CD8-positive, alpha-beta memory T cell (primary cell): ENCODE results near the gene PPM1E. TPM values are rescaled to one million over a fixed set of nuclear protein-coding genes. Genes with fewer than 3 reads are reported as not detected.

Source experiments
- CTCF ChIA-PET: fragments of 350-600 bp; sonication (Branson Sonifier 250); formaldehyde crosslinking; loops from one replicate; lab custom pipeline; 2021; ENCODE audit warnings: antibody characterized with exemption; lab: Charles Lee
- POLR2A ChIA-PET: fragments of 350-600 bp; sonication (Branson Sonifier 250); formaldehyde crosslinking; loops from one replicate; lab custom pipeline; 2021; ENCODE audit warnings: antibody characterized with exemption; lab: Charles Lee
- DNase-seq, 5 donors: peaks; one replicate each; pipeline versions ENCODE4 v3.0.0 to v3.0.0-alpha.2; 2020 to 2022; ENCODE audit warnings: mixed read lengths in 1 of 5
- H3K27ac ChIP-seq: one replicate; pipeline ENCODE4 v1.7.0; 2013; ENCODE audit warnings: low read depth, mild to moderate bottlenecking, low read length, moderate library complexity
- H3K27me3 ChIP-seq: 2 replicates; pipeline ENCODE4 v1.7.0; 2013; ENCODE audit warnings: low read length, mild to moderate bottlenecking; ENCODE audit not compliant: insufficient read depth, poor library complexity, severe bottlenecking
- H3K36me3 ChIP-seq: 2 replicates; pipeline ENCODE4 v1.7.0; 2013; ENCODE audit warnings: mild to moderate bottlenecking, low read length, moderate library complexity; ENCODE audit not compliant: insufficient read depth
- H3K4me1 ChIP-seq: 2 replicates; pipeline ENCODE4 v1.7.0; 2013; ENCODE audit warnings: mild to moderate bottlenecking, low read length, moderate library complexity; ENCODE audit not compliant: insufficient read depth
- H3K4me3 ChIP-seq: 2 replicates; pipeline ENCODE4 v1.7.0; 2013; ENCODE audit warnings: mild to moderate bottlenecking, low read length
- H3K9me3 ChIP-seq: 2 replicates; pipeline ENCODE4 v1.7.0; 2013; ENCODE audit warnings: mild to moderate bottlenecking, low read length
- H3K27ac Mint-ChIP-seq, 8 donors: one replicate each; pipeline ENCODE4 v1.8.0; 2020 to 2021; ENCODE audit warnings: mixed read lengths in 8 of 8, mild to moderate bottlenecking in 6 of 8, inconsistent platforms in 3 of 8, moderate library complexity in 3 of 8
- H3K27me3 Mint-ChIP-seq, 2 donors: one replicate each; pipeline ENCODE4 v1.8.0; 2020 to 2021; ENCODE audit warnings: mixed read lengths in 2 of 2, mild to moderate bottlenecking in 1 of 2, moderate library complexity in 1 of 2
- H3K36me3 Mint-ChIP-seq, 3 donors: one replicate each; pipeline ENCODE4 v1.8.0; 2020 to 2021; ENCODE audit warnings: mixed read lengths in 3 of 3, inconsistent platforms in 1 of 3, mild to moderate bottlenecking in 1 of 3
- H3K4me1 Mint-ChIP-seq, 3 donors: one replicate each; pipeline ENCODE4 v1.8.0; 2020 to 2021; ENCODE audit warnings: mixed read lengths in 3 of 3, inconsistent platforms in 1 of 3, mild to moderate bottlenecking in 1 of 3
- H3K4me3 Mint-ChIP-seq, 7 donors: one replicate each; pipeline ENCODE4 v1.8.0; 2020 to 2021; ENCODE audit warnings: mixed read lengths in 7 of 7, mild to moderate bottlenecking in 6 of 7, moderate library complexity in 4 of 7, inconsistent platforms in 2 of 7
- H3K9me3 Mint-ChIP-seq, 5 donors: one replicate each; pipeline ENCODE4 v1.8.0; 2020 to 2022; ENCODE audit warnings: mixed read lengths in 5 of 5, mild to moderate bottlenecking in 3 of 5, moderate library complexity in 2 of 5, inconsistent platforms in 1 of 5
- polyA plus RNA-seq: library from polyadenylated mRNA; unstranded; fragments of 300-500 nt; fragmentation: Illumina TruSeq; gene quantifications from one replicate; pipeline ENCODE4 v1.2.3, GENCODE V29; 2021
- total RNA-seq, 2 experiments: library from RNA; stranded (reverse); gene quantifications; one replicate each; pipeline ENCODE4 v1.2.3, GENCODE V29; 2021

PPM1E gene
- total and polyA plus RNA-seq, 3 experiments from 2014 or later, result 0.05 TPM; not detected in 2

DNA sequence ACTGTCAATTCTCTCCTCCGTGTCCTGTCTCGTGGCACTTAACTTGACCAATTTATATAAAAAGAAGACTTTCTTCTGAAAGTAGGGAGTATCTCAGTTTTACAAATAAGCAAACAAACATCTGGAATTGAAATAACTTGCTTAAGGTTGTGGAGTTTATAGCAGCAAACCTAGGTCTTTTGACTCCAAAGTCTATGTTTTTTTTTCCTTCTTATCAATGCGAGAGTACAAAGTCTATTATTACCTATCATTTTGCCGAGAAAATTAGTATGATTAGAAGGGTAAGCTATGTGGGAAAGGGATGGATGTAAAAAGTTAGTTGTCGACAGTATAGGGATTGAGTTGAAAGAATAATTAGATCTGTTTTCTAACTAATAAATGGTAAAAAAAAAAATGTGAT is 50.4 kb downstream of the PPM1E start:
- Mint-ChIP-seq H3K36me3 (peaks cover 0 to 5% (median 1%) of the 10 kb centered on the region in 3 donors), H3K27ac (no peak overlapping the region), H3K27me3 (peaks cover 11 to 64% of the 10 kb centered on the region in 2 donors), H3K4me1 (no peaks in the 10 kb centered on the region), H3K4me3 (no peak overlapping the region), H3K9me3 (peaks cover 0 to 7% (median 3%) of the 10 kb centered on the region in 5 donors)
- Histone ChIP-seq H3K27me3 (no peaks in the 10 kb centered on the region), H3K36me3 (no peaks in the 10 kb centered on the region), H3K27ac (no peak overlapping the region), H3K4me1 (no peaks in the 10 kb centered on the region), H3K9me3 (no peaks in the 10 kb centered on the region), H3K4me3 (no peak overlapping the region)
- POLR2A ChIA-PET, result no interaction called here
- DNase-seq, result no peak
- CTCF ChIA-PET, result no interaction called here

DNA sequence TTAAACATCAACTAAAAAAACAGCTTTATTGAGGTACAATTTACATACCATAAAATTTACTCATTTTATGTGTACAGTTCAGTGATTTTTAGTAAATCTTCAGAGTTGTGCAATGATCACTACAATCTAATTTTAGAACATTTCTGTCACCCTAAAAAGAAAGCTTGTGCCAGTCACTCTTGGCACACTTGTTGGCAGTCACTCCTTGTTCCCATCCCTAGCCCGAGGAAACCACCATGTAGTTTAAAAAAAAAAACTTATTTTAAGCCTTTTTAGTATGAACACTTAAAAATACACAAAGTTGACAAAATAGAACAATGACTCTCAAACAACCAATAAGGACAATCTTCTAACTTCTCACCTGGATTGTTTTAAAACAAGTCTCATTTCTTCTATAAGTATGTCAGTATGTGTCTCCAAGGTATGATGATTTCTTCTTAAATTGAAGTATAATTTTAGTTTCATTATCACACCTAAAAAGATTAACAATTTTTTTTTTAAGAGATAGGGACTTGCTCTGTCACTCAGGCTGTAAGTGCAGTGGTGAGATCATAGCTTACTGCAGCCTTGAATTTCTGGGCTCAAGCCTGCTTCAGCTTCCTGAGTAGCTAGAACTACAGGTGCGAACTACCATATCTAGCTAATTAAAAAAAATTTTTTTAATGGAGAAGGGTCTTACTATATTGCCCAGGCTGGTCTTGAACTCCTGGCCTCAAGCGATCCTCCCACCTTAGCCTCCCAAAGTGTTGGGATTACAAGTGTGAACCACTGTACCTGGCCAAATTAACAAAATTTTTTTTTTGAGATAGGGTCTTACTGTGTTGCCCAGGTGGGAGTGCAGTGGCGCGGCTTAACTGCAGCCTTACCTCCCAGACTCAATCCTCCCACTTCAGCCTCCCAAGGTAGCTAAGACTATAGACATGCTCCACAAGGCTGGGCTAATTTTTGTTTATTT is 53.2 kb downstream of the PPM1E start:
- H3K4me3 Mint-ChIP-seq, result no peak overlapping the region
- no peak for DNase-seq
- H3K27me3 ChIP-seq, result no peaks in the 10 kb centered on the region
- H3K27ac ChIP-seq, result no peak overlapping the region
- no peaks in the 10 kb centered on the region for H3K36me3 ChIP-seq
- peaks cover 0 to 50% of the 10 kb centered on the region in 2 donors for H3K27me3 Mint-ChIP-seq
- H3K9me3 Mint-ChIP-seq, result no peaks in the 10 kb centered on the region
- H3K36me3 Mint-ChIP-seq, result peaks cover 0 to 1% (median 0%) of the 10 kb centered on the region in 3 donors
- no peaks in the 10 kb centered on the region for H3K4me1 Mint-ChIP-seq
- POLR2A ChIA-PET, result no interaction called here
- CTCF ChIA-PET, result no interaction called here
- H3K27ac Mint-ChIP-seq, result no peak overlapping the region
- no peaks in the 10 kb centered on the region for H3K9me3 ChIP-seq
- H3K4me1 ChIP-seq, result no peaks in the 10 kb centered on the region
- H3K4me3 ChIP-seq, result no peak overlapping the region

DNA sequence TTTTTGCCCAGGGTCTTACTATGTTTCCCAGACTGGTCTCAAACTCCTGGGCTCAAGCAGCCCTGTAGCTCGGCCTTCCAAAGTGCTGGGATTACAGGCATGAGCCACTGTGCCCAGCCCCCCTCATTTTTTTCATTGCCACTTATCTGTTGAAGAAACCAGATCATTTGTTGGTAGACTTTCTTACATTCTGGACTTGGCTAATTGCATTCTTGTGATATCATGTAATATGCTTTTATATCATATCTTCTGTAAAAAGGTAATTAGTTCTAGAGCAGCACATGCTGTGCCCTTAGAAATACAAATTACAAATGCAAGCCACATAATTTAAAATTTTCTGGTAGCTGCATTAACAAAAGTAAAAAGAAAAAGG is 53.9 kb downstream of the PPM1E start:
- Mint-ChIP-seq H3K27me3 (peaks cover 0 to 47% of the 10 kb centered on the region in 2 donors), H3K27ac (no peak overlapping the region), H3K9me3 (no peaks in the 10 kb centered on the region), H3K36me3 (peaks cover 0 to 1% (median 0%) of the 10 kb centered on the region in 3 donors), H3K4me1 (no peaks in the 10 kb centered on the region), H3K4me3 (no peak overlapping the region)
- Histone ChIP-seq H3K4me3 (no peak overlapping the region), H3K27ac (no peak overlapping the region), H3K27me3 (no peaks in the 10 kb centered on the region), H3K9me3 (no peaks in the 10 kb centered on the region), H3K4me1 (no peaks in the 10 kb centered on the region), H3K36me3 (no peaks in the 10 kb centered on the region)
- no peak for DNase-seq
- CTCF ChIA-PET, result no interaction called here
- POLR2A ChIA-PET, result no interaction called here

DNA sequence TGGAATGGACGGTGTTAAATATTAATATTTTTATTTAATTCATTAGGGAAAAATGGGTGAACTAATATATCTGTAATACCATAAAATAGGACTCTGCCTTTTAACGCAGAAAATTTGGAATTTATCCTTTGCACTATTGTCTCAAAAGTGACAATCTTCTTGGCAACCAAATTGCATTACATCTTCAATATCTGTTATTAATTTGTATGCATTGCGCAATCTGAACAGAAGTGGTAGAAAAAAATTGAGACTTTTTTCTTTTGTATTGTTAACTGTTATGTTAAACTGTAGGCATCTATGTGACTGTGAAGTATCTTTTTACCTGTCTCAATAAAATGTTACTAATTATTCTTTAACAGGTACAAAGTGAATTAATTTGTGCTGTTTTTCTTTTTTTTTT is 55.6 kb downstream of the PPM1E start:
- Mint-ChIP-seq H3K27me3 (peaks cover 0 to 35% of the 10 kb centered on the region in 2 donors), H3K4me1 (no peaks in the 10 kb centered on the region), H3K4me3 (no peak overlapping the region), H3K36me3 (no peaks in the 10 kb centered on the region), H3K27ac (no peak overlapping the region), H3K9me3 (no peaks in the 10 kb centered on the region)
- Histone ChIP-seq H3K9me3 (no peaks in the 10 kb centered on the region), H3K27me3 (no peaks in the 10 kb centered on the region), H3K27ac (no peak overlapping the region), H3K4me3 (no peak overlapping the region), H3K36me3 (no peaks in the 10 kb centered on the region), H3K4me1 (no peaks in the 10 kb centered on the region)
- ChIA-PET CTCF (no interaction called here), POLR2A (no interaction called here)
- no peak for DNase-seq

DNA sequence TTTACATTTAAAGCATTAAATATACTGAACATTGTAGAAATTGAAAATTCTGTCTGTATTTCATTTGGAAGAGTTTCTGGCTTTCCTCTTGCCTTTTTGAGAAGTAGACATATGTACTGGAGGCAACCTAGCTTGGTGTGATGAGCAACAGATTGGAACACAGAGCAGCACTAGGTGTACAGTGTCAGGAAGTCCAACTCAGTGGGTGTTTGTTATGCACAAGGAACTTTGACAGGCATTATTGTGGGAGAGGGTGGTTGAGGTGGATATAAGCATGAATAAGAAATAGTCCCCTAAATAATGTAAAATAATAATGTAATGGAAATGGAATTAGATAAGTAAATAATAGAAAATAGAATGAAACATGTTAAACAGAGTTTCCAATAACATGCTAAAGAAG is 58.1 kb downstream of the PPM1E start:
- no peaks in the 10 kb centered on the region for H3K9me3 Mint-ChIP-seq
- H3K4me1 Mint-ChIP-seq, result no peaks in the 10 kb centered on the region
- H3K4me3 ChIP-seq, result no peak overlapping the region
- H3K36me3 Mint-ChIP-seq, result no peaks in the 10 kb centered on the region
- ChIA-PET CTCF (no interaction called here), POLR2A (no interaction called here)
- no peaks in the 10 kb centered on the region for H3K27me3 ChIP-seq
- H3K36me3 ChIP-seq, result no peaks in the 10 kb centered on the region
- H3K9me3 ChIP-seq, result no peaks in the 10 kb centered on the region
- no peak for DNase-seq
- H3K27ac ChIP-seq, result no peak overlapping the region
- H3K27me3 Mint-ChIP-seq, result peaks cover 0 to 16% of the 10 kb centered on the region in 2 donors
- peak overlapping the region in 1 of 8 donors; percentile 32 for H3K27ac Mint-ChIP-seq
- no peaks in the 10 kb centered on the region for H3K4me1 ChIP-seq
- no peak overlapping the region for H3K4me3 Mint-ChIP-seq

DNA sequence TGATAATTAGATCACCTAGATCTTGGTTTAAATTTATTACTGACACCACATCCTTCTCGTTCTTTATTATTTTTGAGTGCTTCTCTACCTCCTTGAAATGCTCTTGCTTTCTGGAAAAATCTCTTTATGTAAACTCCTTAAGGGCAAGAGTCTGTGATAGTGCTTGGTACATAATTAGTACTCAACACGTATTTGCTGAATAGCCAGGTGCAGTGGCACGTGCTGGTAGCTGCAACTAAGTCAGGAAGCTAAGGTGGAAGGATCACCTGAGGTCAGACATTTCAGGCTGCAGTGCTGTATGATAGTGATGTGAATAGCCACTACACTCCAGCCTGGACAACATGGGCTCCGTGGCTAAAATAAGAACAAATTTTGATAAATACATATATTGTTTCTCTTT is 63.0 kb downstream of the PPM1E start:
- no peaks in the 10 kb centered on the region for H3K9me3 Mint-ChIP-seq
- H3K27ac Mint-ChIP-seq, result no peak overlapping the region
- H3K36me3 Mint-ChIP-seq, result no peaks in the 10 kb centered on the region
- DNase-seq, result no peak
- Histone ChIP-seq H3K4me1 (no peaks in the 10 kb centered on the region), H3K27ac (no peak overlapping the region), H3K36me3 (no peaks in the 10 kb centered on the region), H3K27me3 (no peaks in the 10 kb centered on the region), H3K4me3 (no peak overlapping the region), H3K9me3 (no peaks in the 10 kb centered on the region)
- H3K27me3 Mint-ChIP-seq, result peaks cover 2 to 19% of the 10 kb centered on the region in 2 donors
- ChIA-PET CTCF (no interaction called here), POLR2A (no interaction called here)
- H3K4me1 Mint-ChIP-seq, result no peaks in the 10 kb centered on the region
- no peak overlapping the region for H3K4me3 Mint-ChIP-seq

DNA sequence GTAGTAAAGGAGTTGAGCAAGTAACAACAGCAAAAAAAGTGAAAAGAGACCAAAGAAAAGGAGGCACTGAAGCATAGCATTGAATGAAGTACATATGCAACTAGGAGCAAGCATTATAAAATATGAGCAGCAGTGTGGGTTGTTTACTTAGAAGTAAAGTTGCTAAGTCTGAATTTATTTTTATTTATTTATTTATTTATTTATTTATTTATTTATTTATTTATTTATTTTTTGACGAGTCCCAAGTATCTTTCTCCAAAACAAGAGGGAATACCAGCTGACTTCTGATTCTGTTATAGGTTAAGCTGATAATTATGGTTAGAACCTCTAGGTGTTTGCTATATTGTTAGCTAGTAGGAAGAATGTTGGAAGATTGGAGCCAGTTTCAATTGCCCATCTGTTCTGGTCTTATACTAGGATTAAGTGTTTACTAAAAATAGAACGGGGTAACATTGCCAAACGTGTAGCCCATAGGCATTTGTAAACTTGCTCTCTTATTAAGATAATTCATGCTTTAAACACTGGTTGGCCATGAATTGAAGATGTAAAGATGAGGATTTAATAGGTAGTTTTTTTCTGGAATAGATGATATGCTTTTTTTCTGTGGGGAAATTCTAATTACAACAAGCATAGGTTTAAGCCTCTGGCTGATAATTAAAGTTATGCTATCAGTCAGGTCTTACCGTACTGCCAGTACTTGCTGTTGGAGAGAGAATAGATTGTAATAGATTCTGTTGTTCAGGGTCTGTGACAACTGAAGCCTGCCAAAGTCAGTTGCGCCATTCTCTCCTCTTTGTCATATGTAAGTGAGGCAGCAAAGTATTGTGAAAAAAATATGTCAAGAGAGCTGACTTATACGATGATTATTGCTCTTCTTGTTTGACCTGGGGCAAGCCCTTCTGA is 66.7 kb downstream of the PPM1E start:
- no peak overlapping the region for H3K27ac ChIP-seq
- Mint-ChIP-seq H3K27me3 (peaks cover 2 to 20% of the 10 kb centered on the region in 2 donors), H3K36me3 (no peaks in the 10 kb centered on the region), H3K27ac (no peak overlapping the region), H3K4me1 (no peaks in the 10 kb centered on the region), H3K4me3 (no peak overlapping the region), H3K9me3 (no peaks in the 10 kb centered on the region)
- ChIA-PET POLR2A (no interaction called here), CTCF (no interaction called here)
- H3K9me3 ChIP-seq, result no peaks in the 10 kb centered on the region
- no peaks in the 10 kb centered on the region for H3K27me3 ChIP-seq
- H3K36me3 ChIP-seq, result no peaks in the 10 kb centered on the region
- no peaks in the 10 kb centered on the region for H3K4me1 ChIP-seq
- no peak overlapping the region for H3K4me3 ChIP-seq
- DNase-seq, result no peak

DNA sequence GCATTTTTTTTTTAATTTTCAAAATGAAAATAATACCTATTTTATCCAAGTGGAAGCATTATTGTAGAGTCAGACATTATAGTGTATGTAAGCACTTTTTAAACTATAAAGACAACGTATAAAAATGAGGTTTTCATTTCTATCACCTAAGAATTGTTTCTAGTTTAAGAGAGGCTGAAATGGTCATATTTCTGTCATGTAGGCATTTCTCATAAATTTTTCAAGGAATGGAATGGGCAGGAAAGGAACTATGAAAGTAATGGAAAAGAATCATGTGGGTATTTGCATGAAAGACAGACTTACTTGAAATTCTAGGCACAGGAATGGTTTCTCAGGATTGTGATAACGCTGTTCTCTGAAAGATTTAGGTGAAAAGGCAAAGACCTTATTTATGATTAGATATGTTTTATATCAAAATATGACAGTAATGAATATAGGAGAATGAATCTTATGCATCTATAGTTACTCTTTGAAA is 67.4 kb downstream of the PPM1E start:
- peaks cover 2 to 20% of the 10 kb centered on the region in 2 donors for H3K27me3 Mint-ChIP-seq
- no peaks in the 10 kb centered on the region for H3K9me3 ChIP-seq
- no peak overlapping the region for H3K27ac Mint-ChIP-seq
- H3K4me3 ChIP-seq, result no peak overlapping the region
- no peaks in the 10 kb centered on the region for H3K4me1 ChIP-seq
- no peaks in the 10 kb centered on the region for H3K4me1 Mint-ChIP-seq
- H3K36me3 ChIP-seq, result no peaks in the 10 kb centered on the region
- POLR2A ChIA-PET, result no interaction called here
- CTCF ChIA-PET, result no interaction called here
- H3K36me3 Mint-ChIP-seq, result no peaks in the 10 kb centered on the region
- no peak for DNase-seq
- peaks cover 0 to under 1% (median 0%) of the 10 kb centered on the region in 5 donors for H3K9me3 Mint-ChIP-seq
- H3K4me3 Mint-ChIP-seq, result no peak overlapping the region
- H3K27me3 ChIP-seq, result no peaks in the 10 kb centered on the region
- no peak overlapping the region for H3K27ac ChIP-seq
